Cardiac muscle cell (in vitro differentiated cells and primary cell): Measurements from ENCODE around the gene FTL. TPM values are rescaled to one million over a fixed set of nuclear protein-coding genes. Genes with fewer than 3 reads are reported as not detected.
"Not testable (repeated sequence)": the region's sequence is repeated elsewhere in the genome, so short reads cannot be mapped to it uniquely, and the experiment has no call there.

Experiments
- DNase-seq, 2 donors: peaks; one replicate each; pipeline versions ENCODE4 v3.0.0 to v3.0.0-alpha.2; 2010 to 2017; ENCODE audit warnings: low read depth in 1 of 2, low spot score in 1 of 2
- H3K27ac ChIP-seq: fragments of 200-600 bp; sonication (generic); 2 replicates; pipeline ENCODE4 v1.5.1; 2016
- H3K27me3 ChIP-seq: fragments of 200-600 bp; sonication (generic); 2 replicates; pipeline ENCODE4 v1.6.0; 2016; ENCODE audit warnings: control low read depth
- H3K36me3 ChIP-seq: fragments of 200-600 bp; sonication (generic); 2 replicates; pipeline ENCODE4 v1.5.1; 2016; ENCODE audit warnings: control low read depth
- H3K4me1 ChIP-seq: fragments of 200-600 bp; sonication (generic); 2 replicates; pipeline ENCODE4 v1.8.1; 2017; ENCODE audit warnings: low read depth, mild to moderate bottlenecking, mixed run types
- H3K4me3 ChIP-seq: fragments of 200-600 bp; sonication (generic); 2 replicates; pipeline ENCODE4 v1.5.1; 2016; ENCODE audit warnings: mild to moderate bottlenecking
- H3K9me3 ChIP-seq: fragments of 200-600 bp; sonication (generic); 2 replicates; pipeline ENCODE4 v1.5.1; 2017; ENCODE audit warnings: low read depth, mild to moderate bottlenecking, control low read depth
- CTCF ChIP-seq: IDR thresholded peaks from 2 replicates; pipeline ENCODE4 v1.5.1; 2012; ENCODE audit warnings: low read depth, mild to moderate bottlenecking, low read length
- polyA plus RNA-seq: library from polyadenylated mRNA; unstranded; fragments of >200 nt; fragmentation: Nextera tagmentation; extraction: Ambion mirVana; gene quantifications from 2 replicates; pipeline ENCODE4 v1.2.1, GENCODE V29; 2016
- total RNA-seq: library from RNA; depleted of rRNA; stranded (reverse); fragments of >200 nt; gene quantifications from 2 replicates; pipeline ENCODE4 v1.2.3, GENCODE V29; 2016

Gene FTL
- total and polyA plus RNA-seq, 2 experiments from 2014 or later, result 760 to 1,335 TPM

GRCh38 chr19:48921721-48922500 is 43.2 kb upstream of the FTL start:
- H3K4me3 ChIP-seq, result no peak overlapping the region
- H3K27me3 ChIP-seq, result no peaks in the 10 kb centered on the region
- H3K9me3 ChIP-seq, result no peaks in the 10 kb centered on the region
- DNase-seq, result no peak
- TF ChIP-seq CTCF, result no peak
- H3K4me1 ChIP-seq, result no peaks in the 10 kb centered on the region
- no peak overlapping the region for H3K27ac ChIP-seq
- peaks cover 13% of the 10 kb centered on the region for H3K36me3 ChIP-seq

GRCh38 chr19:48922548-48923490 is 42.3 kb upstream of the FTL start:
- no peaks in the 10 kb centered on the region for H3K27me3 ChIP-seq
- H3K36me3 ChIP-seq, result peaks cover 13% of the 10 kb centered on the region
- H3K27ac ChIP-seq, result no peak overlapping the region
- no peaks in the 10 kb centered on the region for H3K9me3 ChIP-seq
- H3K4me3 ChIP-seq, result no peak overlapping the region
- no peak for TF ChIP-seq CTCF
- DNase-seq, result no peak
- H3K4me1 ChIP-seq, result no peaks in the 10 kb centered on the region

GRCh38 chr19:48925240-48925843 is 39.8 kb upstream of the FTL start:
- TF ChIP-seq CTCF, result no peak
- Histone ChIP-seq H3K9me3 (no peaks in the 10 kb centered on the region), H3K27me3 (no peaks in the 10 kb centered on the region), H3K27ac (no peak overlapping the region), H3K4me3 (no peak overlapping the region), H3K36me3 (peaks cover 6% of the 10 kb centered on the region), H3K4me1 (no peaks in the 10 kb centered on the region)
- DNase-seq, result peak in 1 of 2 donors; percentile 33

GRCh38 chr19:48925890-48926289 is 39.2 kb upstream of the FTL start:
- H3K9me3 ChIP-seq, H3K27me3 ChIP-seq: not testable (repeated sequence)

GRCh38 chr19:48926909-48927308 is 38.2 kb upstream of the FTL start:
- DNase-seq, result peak in 1 of 2 donors; percentile 97
- no peak for TF ChIP-seq CTCF

More at GRCh38 chr19:48925890-48926289, 39.2 kb upstream of the FTL start:
- H3K36me3 ChIP-seq, H3K4me1 ChIP-seq, DNase-seq, H3K4me3 ChIP-seq, H3K27ac ChIP-seq: not testable (repeated sequence)

GRCh38 chr19:48927692-48928091 is 37.4 kb upstream of the FTL start:
- H3K27me3 ChIP-seq, H3K4me3 ChIP-seq, H3K9me3 ChIP-seq, H3K36me3 ChIP-seq, H3K4me1 ChIP-seq, H3K27ac ChIP-seq, DNase-seq: not testable (repeated sequence)

More at GRCh38 chr19:48926909-48927308, 38.2 kb upstream of the FTL start:
- Histone ChIP-seq H3K27me3 (peaks cover under 1% of the 10 kb centered on the region), H3K4me3 (no peak overlapping the region), H3K36me3 (no peaks in the 10 kb centered on the region), H3K27ac (no peak overlapping the region), H3K4me1 (no peaks in the 10 kb centered on the region), H3K9me3 (no peaks in the 10 kb centered on the region)
